ENCODE results near the gene C1QTNF9. TPM values are rescaled to one million over a fixed set of nuclear protein-coding genes. Genes with fewer than 3 reads are reported as not detected.
A peak's percentile ranks its signal among the peaks of the same experiment; 100 is the strongest.
"Not testable (repeated sequence)": the region's sequence is repeated elsewhere in the genome, so short reads cannot be mapped to it uniquely, and the experiment has no call there.

Gene C1QTNF9
- polyA plus RNA-seq, 1 experiment: not detected

DNA sequence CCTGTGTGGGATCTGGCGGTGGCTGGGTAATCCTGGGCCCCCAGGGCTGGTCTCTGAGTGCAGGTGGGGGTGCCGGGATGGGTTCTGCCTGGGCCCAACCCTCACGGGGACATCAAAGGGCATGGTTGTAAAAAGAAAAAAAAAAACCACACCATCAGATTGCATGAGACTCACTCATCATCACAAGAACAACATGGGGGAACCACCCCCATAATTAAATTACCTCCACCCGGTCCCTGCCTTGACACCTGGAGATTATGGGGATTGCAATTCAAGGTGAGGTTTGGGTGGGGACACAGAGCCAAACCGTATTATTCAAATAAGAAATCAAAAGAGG, 14.3 kb downstream of the C1QTNF9 start:
- CTCF ChIA-PET: no interaction called here
- POLR2A ChIA-PET: no interaction called here
- no peak for DNase-seq (ENCODE audit: low read depth)
- TF ChIP-seq, protein P1, sequence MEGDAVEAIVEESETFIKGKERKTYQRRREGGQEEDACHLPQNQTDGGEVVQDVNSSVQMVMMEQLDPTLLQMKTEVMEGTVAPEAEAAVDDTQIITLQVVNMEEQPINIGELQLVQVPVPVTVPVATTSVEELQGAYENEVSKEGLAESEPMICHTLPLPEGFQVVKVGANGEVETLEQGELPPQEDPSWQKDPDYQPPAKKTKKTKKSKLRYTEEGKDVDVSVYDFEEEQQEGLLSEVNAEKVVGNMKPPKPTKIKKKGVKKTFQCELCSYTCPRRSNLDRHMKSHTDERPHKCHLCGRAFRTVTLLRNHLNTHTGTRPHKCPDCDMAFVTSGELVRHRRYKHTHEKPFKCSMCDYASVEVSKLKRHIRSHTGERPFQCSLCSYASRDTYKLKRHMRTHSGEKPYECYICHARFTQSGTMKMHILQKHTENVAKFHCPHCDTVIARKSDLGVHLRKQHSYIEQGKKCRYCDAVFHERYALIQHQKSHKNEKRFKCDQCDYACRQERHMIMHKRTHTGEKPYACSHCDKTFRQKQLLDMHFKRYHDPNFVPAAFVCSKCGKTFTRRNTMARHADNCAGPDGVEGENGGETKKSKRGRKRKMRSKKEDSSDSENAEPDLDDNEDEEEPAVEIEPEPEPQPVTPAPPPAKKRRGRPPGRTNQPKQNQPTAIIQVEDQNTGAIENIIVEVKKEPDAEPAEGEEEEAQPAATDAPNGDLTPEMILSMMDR (IDR thresholded peaks at IDR 0.05; ENCODE audit: insufficient read depth, low read depth, low read length): no peak
- Histone ChIP-seq H3K4me3 (ENCODE audit: low read depth, low read length) (no peak overlapping the region), H3K27me3 (ENCODE audit: control insufficient read depth, insufficient read depth, low read length) (no peaks in the 10 kb centered on the region), H3K36me3 (ENCODE audit: control insufficient read depth, insufficient read depth, low read length) (no peaks in the 10 kb centered on the region)

- DNase-seq (ENCODE audit: low read depth); H3K4me3 ChIP-seq (ENCODE audit: low read depth, low read length); H3K27me3 ChIP-seq (ENCODE audit: control insufficient read depth, insufficient read depth, low read length); H3K36me3 ChIP-seq (ENCODE audit: control insufficient read depth, insufficient read depth, low read length); POLR2A ChIA-PET: not testable (repeated sequence)
- CTCF ChIA-PET: interaction anchor here (0.7 kb wide), 1 partner anchor 165 kb away, joined by 3 read pairs; no protein-coding TSS in a partner anchor
Measured at GRCh38 chr13:24327598-24327997, 18.2 kb downstream of the C1QTNF9 start.

- Histone ChIP-seq H3K27me3 (ENCODE audit: control insufficient read depth, insufficient read depth, low read length) (no peaks in the 10 kb centered on the region), H3K36me3 (ENCODE audit: control insufficient read depth, insufficient read depth, low read length) (no peaks in the 10 kb centered on the region), H3K4me3 (ENCODE audit: low read depth, low read length) (peak overlapping the region; percentile 11; the same call in 1 of the 2 replicates)
- DNase-seq (ENCODE audit: low read depth): no peak
- ChIA-PET POLR2A (no interaction called here), CTCF (interaction anchor here (0.7 kb wide), 1 partner anchor 165 kb away, joined by 3 read pairs; no protein-coding TSS in a partner anchor)
- TF ChIP-seq, protein P1 (IDR thresholded peaks at IDR 0.05; ENCODE audit: insufficient read depth, low read depth, low read length): no peak
Measured at GRCh38 chr13:24328145-24328544, 18.8 kb downstream of the C1QTNF9 start.

DNA sequence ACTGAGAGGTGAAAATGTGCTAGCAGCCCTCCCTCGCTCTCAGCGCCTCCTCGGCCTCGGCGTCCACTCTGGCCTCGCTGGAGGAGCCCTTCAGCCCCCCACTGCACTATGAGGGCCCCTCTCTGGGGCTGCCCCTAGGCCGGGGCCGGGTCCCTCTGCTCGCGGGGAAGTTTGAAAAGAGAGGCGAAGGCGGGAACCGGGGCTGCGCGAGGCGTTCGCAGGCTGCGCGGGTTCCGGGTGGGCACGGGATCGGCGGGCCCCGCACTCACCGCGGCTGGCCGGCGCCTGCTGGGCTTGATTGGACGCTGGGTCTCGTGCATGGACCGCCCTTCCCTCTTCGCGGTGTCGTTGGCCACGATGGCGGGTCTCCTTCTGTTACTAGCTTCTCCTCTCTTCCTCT, 29.3 kb downstream of the C1QTNF9 start:
- TF ChIP-seq, protein P1 (IDR thresholded peaks at IDR 0.05; ENCODE audit: insufficient read depth, low read depth, low read length): no peak
- Histone ChIP-seq H3K36me3 (ENCODE audit: control insufficient read depth, insufficient read depth, low read length) (no peaks in the 10 kb centered on the region), H3K27me3 (ENCODE audit: control insufficient read depth, insufficient read depth, low read length) (peaks cover 1% of the 10 kb centered on the region; the same call in 1 of the 2 replicates), H3K4me3 (ENCODE audit: low read depth, low read length) (no peak overlapping the region)
- ChIA-PET POLR2A (no interaction called here), CTCF (no interaction called here)
- no peak for DNase-seq (ENCODE audit: low read depth)

DNA sequence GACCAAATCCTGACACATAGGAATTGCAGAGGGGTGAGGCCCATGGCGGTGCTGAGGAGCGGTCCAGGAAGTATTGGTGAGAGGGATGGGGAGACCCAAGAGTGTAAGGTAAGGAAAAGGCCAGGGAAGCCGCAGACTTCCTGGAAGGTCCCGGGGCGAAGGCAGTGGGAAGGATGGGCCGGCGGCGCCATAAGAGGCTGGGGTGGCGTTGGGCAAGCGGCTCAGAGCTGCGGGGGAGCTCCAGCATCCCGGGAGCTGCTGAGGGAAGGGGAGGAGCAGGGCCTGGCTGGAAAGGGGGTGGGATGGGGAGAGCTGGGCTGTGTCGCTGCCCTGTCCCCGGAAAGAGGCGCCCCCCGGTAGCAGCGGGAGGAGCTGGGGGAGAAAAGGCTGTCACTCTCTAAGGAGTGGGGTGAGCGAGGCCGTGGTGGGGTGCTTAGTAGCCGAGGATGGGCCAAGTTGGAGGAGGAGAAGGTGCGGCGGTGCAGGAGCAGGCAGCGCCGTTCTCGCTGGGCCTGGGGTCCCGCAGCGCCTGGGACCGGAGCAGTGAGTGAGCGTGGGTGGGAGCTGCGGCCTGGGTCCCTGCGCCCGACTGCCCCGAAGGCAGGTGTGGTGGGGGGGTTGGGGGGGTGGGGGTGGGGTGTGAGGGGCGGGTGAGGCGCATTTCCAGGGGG, 30.7 kb downstream of the C1QTNF9 start:
- DNase-seq (ENCODE audit: low read depth): no peak
- ChIA-PET POLR2A (no interaction called here), CTCF (interaction anchor here (0.6 kb wide), 1 partner anchor 34 kb away, joined by 3 read pairs; no protein-coding TSS in a partner anchor)
- TF ChIP-seq, protein P1 (IDR thresholded peaks at IDR 0.05; ENCODE audit: insufficient read depth, low read depth, low read length): no peak
- H3K27me3 ChIP-seq (ENCODE audit: control insufficient read depth, insufficient read depth, low read length): peaks cover 1% of the 10 kb centered on the region; the same call in 1 of the 2 replicates
- no peaks in the 10 kb centered on the region for H3K36me3 ChIP-seq (ENCODE audit: control insufficient read depth, insufficient read depth, low read length)
- H3K4me3 ChIP-seq (ENCODE audit: low read depth, low read length): no peak overlapping the region

DNA sequence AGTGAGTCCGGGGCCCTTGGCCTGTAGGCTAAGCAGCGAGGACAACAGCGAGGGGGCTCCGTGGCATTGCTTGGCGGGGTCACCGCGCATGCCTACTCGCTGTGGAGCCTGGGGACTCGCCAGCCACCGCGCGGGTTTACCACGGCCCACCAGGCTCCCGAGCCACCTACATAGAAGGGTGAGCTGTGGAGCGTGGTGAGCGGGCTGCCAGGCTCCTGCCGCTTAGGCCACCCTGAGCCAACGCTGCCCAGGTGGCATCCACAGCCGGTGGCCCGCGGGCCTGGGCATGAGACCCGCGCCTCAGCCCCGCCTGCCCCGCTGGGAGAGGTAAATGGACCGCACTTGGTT, 31.2 kb downstream of the C1QTNF9 start:
- CTCF ChIA-PET: no interaction called here
- no peak for DNase-seq (ENCODE audit: low read depth)
- Histone ChIP-seq H3K36me3 (ENCODE audit: control insufficient read depth, insufficient read depth, low read length) (no peaks in the 10 kb centered on the region), H3K4me3 (ENCODE audit: low read depth, low read length) (no peak overlapping the region), H3K27me3 (ENCODE audit: control insufficient read depth, insufficient read depth, low read length) (no peaks in the 10 kb centered on the region)
- POLR2A ChIA-PET: no interaction called here
- TF ChIP-seq, protein P1 (IDR thresholded peaks at IDR 0.05; ENCODE audit: insufficient read depth, low read depth, low read length): no peak
